ENCODE measurements around the gene CNTFR. TPM values are rescaled to one million over a fixed set of nuclear protein-coding genes. Genes with fewer than 3 reads are reported as not detected.

Gene CNTFR
- total RNA-seq, 3 donors from 2014 or later = 1.5 to 14.5 (median 7.7) TPM

DNA sequence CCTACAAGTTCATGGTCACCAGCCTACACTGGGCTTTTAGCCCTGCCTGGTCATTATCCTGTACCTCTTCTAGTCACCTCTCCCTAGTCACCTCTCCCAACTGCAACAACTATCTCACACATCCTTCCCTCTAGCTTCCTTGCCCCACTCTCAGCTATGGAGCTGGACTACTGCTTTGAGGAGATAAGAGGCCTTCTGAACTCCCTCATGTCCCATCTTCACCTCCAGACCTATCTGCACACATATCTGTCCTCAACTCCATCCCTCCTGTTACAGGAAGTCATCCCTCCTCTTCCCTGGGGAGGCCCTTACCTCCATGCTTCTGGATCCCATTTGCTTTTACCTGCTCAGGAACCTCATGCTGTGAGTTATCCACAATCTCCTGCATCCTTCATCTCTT lies 16.7 kb upstream of the CNTFR start:
- H3K4me1 ChIP-seq (ENCODE audit: low read depth) = peaks cover 4% of the 10 kb centered on the region
- TF ChIP-seq, protein P1, sequence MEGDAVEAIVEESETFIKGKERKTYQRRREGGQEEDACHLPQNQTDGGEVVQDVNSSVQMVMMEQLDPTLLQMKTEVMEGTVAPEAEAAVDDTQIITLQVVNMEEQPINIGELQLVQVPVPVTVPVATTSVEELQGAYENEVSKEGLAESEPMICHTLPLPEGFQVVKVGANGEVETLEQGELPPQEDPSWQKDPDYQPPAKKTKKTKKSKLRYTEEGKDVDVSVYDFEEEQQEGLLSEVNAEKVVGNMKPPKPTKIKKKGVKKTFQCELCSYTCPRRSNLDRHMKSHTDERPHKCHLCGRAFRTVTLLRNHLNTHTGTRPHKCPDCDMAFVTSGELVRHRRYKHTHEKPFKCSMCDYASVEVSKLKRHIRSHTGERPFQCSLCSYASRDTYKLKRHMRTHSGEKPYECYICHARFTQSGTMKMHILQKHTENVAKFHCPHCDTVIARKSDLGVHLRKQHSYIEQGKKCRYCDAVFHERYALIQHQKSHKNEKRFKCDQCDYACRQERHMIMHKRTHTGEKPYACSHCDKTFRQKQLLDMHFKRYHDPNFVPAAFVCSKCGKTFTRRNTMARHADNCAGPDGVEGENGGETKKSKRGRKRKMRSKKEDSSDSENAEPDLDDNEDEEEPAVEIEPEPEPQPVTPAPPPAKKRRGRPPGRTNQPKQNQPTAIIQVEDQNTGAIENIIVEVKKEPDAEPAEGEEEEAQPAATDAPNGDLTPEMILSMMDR (IDR thresholded peaks at IDR 0.05) = no peak
- H3K36me3 ChIP-seq (ENCODE audit: low read depth) = no peaks in the 10 kb centered on the region
- intact Hi-C loops (cut with DNase I, micrococcal nuclease) = no loop called here
- ATAC-seq = no peak
- H3K4me3 ChIP-seq = no peak overlapping the region
- H3K9me3 ChIP-seq = no peaks in the 10 kb centered on the region
- no peak for DNase-seq

DNA sequence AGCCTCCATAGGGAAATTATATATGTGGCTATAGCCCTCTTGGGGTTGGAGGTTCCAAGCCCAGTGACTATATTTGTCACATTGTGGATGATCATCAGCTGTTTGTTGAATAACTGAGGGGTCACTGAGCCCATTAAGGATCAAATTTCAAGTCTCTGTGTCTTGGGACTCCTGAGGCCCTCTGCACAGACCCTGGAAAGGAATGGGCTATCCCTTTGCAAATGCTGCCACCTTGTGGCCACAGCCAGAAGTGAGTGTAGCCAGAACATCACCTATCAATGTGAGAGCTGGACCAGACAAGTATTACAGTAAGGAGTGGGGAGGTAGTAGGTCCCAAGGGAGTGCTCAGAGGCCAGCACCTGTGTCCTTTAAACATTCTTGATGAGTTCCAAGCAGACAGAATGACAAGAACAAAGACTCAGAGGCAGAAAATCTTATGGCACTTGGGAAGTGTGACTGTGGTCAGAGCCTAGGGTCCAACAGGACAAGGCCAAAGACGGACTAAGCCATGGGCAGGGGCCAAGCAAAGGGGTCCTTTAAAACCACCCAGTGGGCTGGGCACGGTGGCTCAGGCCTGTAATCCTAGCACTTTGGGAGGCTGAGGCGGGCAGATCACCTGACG lies 14.2 kb upstream of the CNTFR start:
- DNase-seq = peak; percentile 66 to 91 (median 87)
- Histone ChIP-seq H3K4me1 (ENCODE audit: low read depth) (no peaks in the 10 kb centered on the region), H3K36me3 (ENCODE audit: low read depth) (no peaks in the 10 kb centered on the region), H3K9me3 (no peaks in the 10 kb centered on the region), H3K4me3 (no peak overlapping the region)
- peak; percentile 87 for ATAC-seq
- intact Hi-C loops (cut with DNase I, micrococcal nuclease) = no loop called here
- TF ChIP-seq, protein P1 (IDR thresholded peaks at IDR 0.05) = peak; percentile 79

DNA sequence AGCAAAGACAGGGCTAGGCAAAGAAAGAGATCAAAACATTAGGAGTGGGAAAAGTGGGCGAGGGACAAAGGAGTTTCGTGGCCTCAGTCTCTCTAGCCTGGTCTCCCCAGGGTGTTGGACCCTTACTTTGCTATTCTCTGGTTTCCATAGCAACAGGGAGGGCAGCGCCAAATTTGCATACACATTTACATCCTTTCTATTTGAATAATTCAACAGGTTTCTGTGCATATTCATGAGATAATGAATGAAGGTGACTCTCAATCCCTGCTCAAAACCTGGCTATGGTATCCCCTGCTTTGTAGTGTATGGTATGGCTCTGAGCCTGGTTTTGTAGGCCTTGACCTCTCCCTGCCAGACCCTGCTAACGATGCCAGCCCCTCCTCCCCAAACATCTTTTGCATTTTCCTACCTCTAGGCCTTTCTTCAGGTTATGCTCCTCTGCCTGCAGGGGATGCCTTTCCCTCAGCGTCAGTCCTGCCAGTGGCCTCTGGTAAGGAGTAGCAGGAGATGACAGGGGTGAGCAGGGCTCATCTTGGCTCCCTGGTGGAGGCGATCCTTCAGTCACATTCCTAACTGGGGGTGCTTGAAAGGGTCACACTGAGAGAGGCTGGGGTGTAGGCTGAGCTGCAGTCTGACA lies 12.5 kb upstream of the CNTFR start:
- intact Hi-C loops (cut with DNase I, micrococcal nuclease) = no loop called here
- TF ChIP-seq, protein P1 (IDR thresholded peaks at IDR 0.05) = no peak
- Histone ChIP-seq H3K4me3 (no peak overlapping the region), H3K9me3 (no peaks in the 10 kb centered on the region), H3K4me1 (ENCODE audit: low read depth) (no peaks in the 10 kb centered on the region), H3K36me3 (ENCODE audit: low read depth) (no peaks in the 10 kb centered on the region)
- no peak for ATAC-seq
- no peak for DNase-seq

DNA sequence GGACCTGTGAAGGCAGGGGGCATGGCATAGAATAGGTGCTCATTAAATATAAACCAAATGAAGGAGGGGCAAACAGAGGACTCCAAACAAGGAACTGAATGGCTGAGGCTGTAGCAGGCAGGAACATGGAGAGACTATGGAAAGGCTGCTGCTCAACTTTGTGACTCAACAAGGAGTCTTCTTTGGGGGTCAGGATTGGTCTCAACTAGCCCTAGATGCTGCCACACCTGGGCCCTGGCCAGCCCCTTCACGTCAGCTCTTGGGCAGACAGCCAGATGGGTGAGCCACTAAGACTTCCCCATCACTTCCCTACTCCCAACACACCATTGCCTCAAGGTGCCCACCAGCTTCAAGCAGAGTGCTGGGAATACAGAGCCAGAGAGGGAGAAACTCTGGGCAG lies 11.4 kb upstream of the CNTFR start:
- DNase-seq = no peak
- TF ChIP-seq, protein P1 (IDR thresholded peaks at IDR 0.05) = no peak
- Histone ChIP-seq H3K4me1 (ENCODE audit: low read depth) (no peaks in the 10 kb centered on the region), H3K4me3 (no peak overlapping the region), H3K9me3 (no peaks in the 10 kb centered on the region), H3K36me3 (ENCODE audit: low read depth) (no peaks in the 10 kb centered on the region)
- intact Hi-C loops (cut with DNase I, micrococcal nuclease) = no loop called here
- ATAC-seq = no peak

DNA sequence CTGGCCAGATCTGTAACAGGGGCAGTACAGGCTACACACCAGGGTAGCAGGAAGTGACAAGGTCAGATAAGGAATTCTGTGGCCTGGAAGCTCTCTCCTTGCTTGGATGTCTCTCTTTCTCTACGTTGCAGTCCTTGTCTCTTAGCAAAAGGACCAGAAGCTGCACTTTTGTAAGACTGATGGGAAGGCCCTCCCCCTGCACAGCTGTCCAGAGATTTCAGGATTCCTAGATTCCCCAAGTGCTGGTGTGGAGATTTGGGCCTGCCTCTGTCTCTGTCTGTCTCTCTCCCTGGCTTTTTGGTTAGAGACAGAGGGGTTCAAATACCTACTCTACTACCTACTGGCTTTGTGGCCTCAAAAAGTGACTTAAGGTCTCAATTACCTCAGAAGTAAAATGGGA lies 10.0 kb upstream of the CNTFR start:
- no peaks in the 10 kb centered on the region for H3K9me3 ChIP-seq
- no peaks in the 10 kb centered on the region for H3K36me3 ChIP-seq (ENCODE audit: low read depth)
- TF ChIP-seq, protein P1 (IDR thresholded peaks at IDR 0.05) = no peak
- no peak for DNase-seq
- ATAC-seq = no peak
- no peak overlapping the region for H3K4me3 ChIP-seq
- H3K4me1 ChIP-seq (ENCODE audit: low read depth) = no peaks in the 10 kb centered on the region
- intact Hi-C loops (cut with DNase I, micrococcal nuclease) = loop anchor here (10.0 kb wide), 2 partner anchors 55 to 195 kb away; no protein-coding TSS in a partner anchor
